Measurements from ENCODE around the gene C20orf173.
"Not testable (repeated sequence)": the region's sequence is repeated elsewhere in the genome, so short reads cannot be mapped to it uniquely, and the experiment has no call there.

Gene C20orf173

GRCh38 chr20:35529552-35529951 is at the start of gene C20orf173:
C20orf173 (minus strand) TSS chr20:35529652; CDS start chr20:35529373, 279 bp downstream.
- DNase-seq = no peak

GRCh38 chr20:35579196-35579595 is 49.7 kb upstream of the C20orf173 start:
- no peak for DNase-seq

GRCh38 chr20:35578469-35578868 is 49.0 kb upstream of the C20orf173 start:
- no peak for DNase-seq

GRCh38 chr20:35576816-35577215 is 47.4 kb upstream of the C20orf173 start:
- DNase-seq = no peak

- DNase-seq = no peak
These were observed 46.5 kb upstream of the C20orf173 start for GRCh38 chr20:35575958-35576357.

GRCh38 chr20:35572838-35573237 is 43.4 kb upstream of the C20orf173 start:
- no peak for DNase-seq

- no peak for DNase-seq
These were observed 42.1 kb upstream of the C20orf173 start for GRCh38 chr20:35571555-35571954.

- no peak for DNase-seq
These were observed 39.2 kb upstream of the C20orf173 start for GRCh38 chr20:35568645-35569044.

GRCh38 chr20:35564905-35565304 is 35.5 kb upstream of the C20orf173 start:
- no peak for DNase-seq

GRCh38 chr20:35563834-35564233 is 34.4 kb upstream of the C20orf173 start:
- no peak for DNase-seq

GRCh38 chr20:35562541-35563110 is 33.2 kb upstream of the C20orf173 start:
- no peak for DNase-seq

GRCh38 chr20:35561671-35562070 is 32.2 kb upstream of the C20orf173 start:
- no peak for DNase-seq

GRCh38 chr20:35561268-35561667 is 31.8 kb upstream of the C20orf173 start:
- DNase-seq = peak; percentile 26

GRCh38 chr20:35560541-35560940 is 31.1 kb upstream of the C20orf173 start:
- no peak for DNase-seq

GRCh38 chr20:35560105-35560511 is 30.7 kb upstream of the C20orf173 start:
- no peak for DNase-seq

GRCh38 chr20:35559042-35559693 is 29.7 kb upstream of the C20orf173 start:
- DNase-seq = no peak

GRCh38 chr20:35558451-35558850 is 29.0 kb upstream of the C20orf173 start:
- DNase-seq = no peak

- no peak for DNase-seq
These were observed 27.4 kb upstream of the C20orf173 start for GRCh38 chr20:35556871-35557270.

- no peak for DNase-seq
These were observed 26.6 kb upstream of the C20orf173 start for GRCh38 chr20:35555951-35556645.

- DNase-seq = not testable (repeated sequence)
These were observed 26.0 kb upstream of the C20orf173 start for GRCh38 chr20:35555461-35555860.

GRCh38 chr20:35552914-35553313 is 23.5 kb upstream of the C20orf173 start:
- DNase-seq = no peak

- DNase-seq = no peak
These were observed 22.1 kb upstream of the C20orf173 start for GRCh38 chr20:35551503-35551902.

- DNase-seq = no peak
These were observed 17.9 kb upstream of the C20orf173 start for GRCh38 chr20:35547329-35547728.

- no peak for DNase-seq
These were observed 16.7 kb upstream of the C20orf173 start for GRCh38 chr20:35546127-35546526.

Measured in activated CD4-positive, alpha-beta T cell treated with anti-CD3 and anti-CD28 coated beads, Interleukin-2, Interleukin-6, amounts not matched to agents 100 ng/mL and 50 ng/mL, durations not matched to agents 16 hours and 8 hours (primary cell).